Uterus (tissue), 4 donors: Measurements from ENCODE around the gene HSDL2. TPM values are rescaled to one million over a fixed set of nuclear protein-coding genes. Genes with fewer than 3 reads are reported as not detected.
A peak's percentile ranks its signal among the peaks of the same experiment; 100 is the strongest.

Experiments used
- DNase-seq, 2 donors: peaks; one replicate each; pipeline ENCODE4 v3.0.0-alpha.2; 2019 to 2020
- H3K27ac ChIP-seq, 2 donors: fragments of 200-600 bp; sonication (generic); 1 replicate in 1 of 2; 2 replicates in 1 of 2; pipeline ENCODE4 v1.5.1; 2016 to 2018
- H3K27me3 ChIP-seq, 2 donors: fragments of 200-600 bp; sonication (generic); one replicate each; pipeline ENCODE4 v1.5.1; 2018 to 2019; ENCODE audit warnings: control low read depth in 1 of 2
- H3K36me3 ChIP-seq, 2 donors: fragments of 200-600 bp; sonication (generic); one replicate each; pipeline ENCODE4 v1.5.1; 2019; ENCODE audit warnings: control low read depth in 1 of 2
- H3K4me1 ChIP-seq, 2 donors: fragments of 200-600 bp; sonication (generic); one replicate each; pipeline ENCODE4 v1.5.1; 2018 to 2019; ENCODE audit warnings: control low read depth in 1 of 2
- H3K4me3 ChIP-seq, 2 donors: fragments of 200-600 bp; sonication (generic); 1 replicate in 1 of 2; 2 replicates in 1 of 2; pipeline ENCODE4 v1.5.1; 2018 to 2019; ENCODE audit warnings: mild to moderate bottlenecking in 1 of 2
- H3K9me3 ChIP-seq, 2 donors: fragments of 200-600 bp; sonication (generic); one replicate each; pipeline ENCODE4 v1.5.1; 2019; ENCODE audit warnings: control low read depth in 1 of 2
- CTCF ChIP-seq, 4 experiments: fragments of 200-600 bp in 2 of 4; fragments of 450-650 bp in 2 of 4; sonication (generic) in 2 of 4; IDR thresholded peaks; one replicate each; pipeline ENCODE4 v1.5.1; 2016 to 2019; ENCODE audit warnings: antibody characterized with exemption in 4 of 4, mild to moderate bottlenecking in 2 of 4, moderate library complexity in 1 of 4
- POLR2A ChIP-seq, 2 donors: fragments of 450-650 bp; IDR thresholded peaks; one replicate each; pipeline ENCODE4 v1.6.1; 2016; ENCODE audit warnings: antibody characterized with exemption in 2 of 2, mild to moderate bottlenecking in 1 of 2, moderate library complexity in 1 of 2
- intact Hi-C: fragments of 100-400 bp; cut with DNase I; formaldehyde crosslinking; loops from one replicate; pipeline ENCODE4 v1.15.1; 2023; ENCODE audit warnings: low total_unique reads
- total RNA-seq, 4 donors: library from RNA; depleted of rRNA in 3 of 4; stranded (reverse); fragments of >200 nt in 3 of 4; gene quantifications; one replicate each; pipeline versions ENCODE4 v1.1.0 to v1.2.4, GENCODE V29; 2014 to 2023
- donor health status: DM: yes; HTN: yes; CAD: no.

The HSDL2 gene
- total RNA-seq, 4 donors from 2014 or later = 12.6 to 55.1 (median 39.1) TPM

DNA sequence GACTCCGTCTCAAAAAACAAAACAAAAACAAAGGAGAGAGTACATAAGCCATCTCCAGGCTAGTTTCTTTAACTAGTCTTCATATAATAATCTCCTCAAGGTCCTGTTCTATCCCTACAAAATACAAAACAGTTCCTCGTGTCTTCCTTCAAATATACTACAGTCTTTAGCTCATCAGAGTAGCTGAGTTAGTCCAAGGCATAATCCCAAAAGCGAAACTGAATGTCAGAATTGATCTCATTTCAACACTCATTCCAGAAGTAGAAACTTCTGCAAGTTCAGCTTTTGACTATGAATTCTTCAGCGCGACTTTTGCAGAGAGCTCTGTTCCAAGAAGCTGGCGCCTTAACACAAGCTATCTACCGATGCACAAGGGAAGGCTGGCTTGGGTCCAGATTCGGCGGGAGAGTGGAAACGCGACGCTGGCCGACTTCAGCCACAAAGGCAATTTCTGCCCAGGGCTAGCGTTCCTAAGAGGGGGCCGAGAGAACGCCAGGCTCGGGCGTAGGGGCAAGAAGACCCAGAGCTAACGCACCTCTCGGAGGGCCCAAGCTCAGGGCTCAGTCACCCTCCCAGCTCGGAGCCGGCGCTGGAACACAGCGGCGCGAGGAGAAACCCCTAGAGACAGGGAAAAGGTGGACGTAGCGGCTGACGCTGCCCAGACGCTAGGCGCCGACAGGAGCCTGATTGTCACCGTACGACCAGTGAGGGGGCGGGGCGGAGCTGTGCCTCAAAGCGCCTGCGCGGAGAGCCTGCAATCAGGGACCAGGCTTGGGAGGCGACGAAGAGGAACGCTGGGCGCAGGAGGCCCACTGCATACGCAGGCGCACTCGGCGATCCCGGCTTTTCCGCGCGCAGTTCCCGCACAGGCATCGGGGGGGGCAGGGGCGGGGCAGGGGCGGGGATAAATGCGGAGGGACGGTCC, 469 bp upstream of the HSDL2 start:
- Histone ChIP-seq H3K36me3 (no peaks in the 10 kb centered on the region), H3K27ac (peak overlapping the region; percentile 95 to 98), H3K27me3 (no peaks in the 10 kb centered on the region), H3K4me1 (peaks cover 4 to 10% of the 10 kb centered on the region in 2 donors), H3K9me3 (no peaks in the 10 kb centered on the region), H3K4me3 (peak overlapping the region; percentile 57 to 94)
- peak; percentile 99 to 100 for DNase-seq
- TF ChIP-seq POLR2A (IDR thresholded peaks at IDR 0.05) (peak; percentile 90 to 95), CTCF (IDR thresholded peaks at IDR 0.05) (peak in 1 of 4 experiments; percentile 11)
- intact Hi-C loops = no loop called here

- H3K27me3 ChIP-seq = no peaks in the 10 kb centered on the region
- H3K4me3 ChIP-seq = peak overlapping the region; percentile 57 to 94
- no peaks in the 10 kb centered on the region for H3K36me3 ChIP-seq
- peaks cover 4 to 10% of the 10 kb centered on the region in 2 donors for H3K4me1 ChIP-seq
- peak overlapping the region; percentile 92 to 95 for H3K27ac ChIP-seq
- TF ChIP-seq CTCF (IDR thresholded peaks at IDR 0.05) = no peak
- no peak for TF ChIP-seq POLR2A (IDR thresholded peaks at IDR 0.05)
- no peak for DNase-seq
- intact Hi-C loops = no loop called here
- no peaks in the 10 kb centered on the region for H3K9me3 ChIP-seq
Observed at GRCh38 chr9:112380825-112381221, 915 bp downstream of the HSDL2 start.

- no peaks in the 10 kb centered on the region for H3K36me3 ChIP-seq
- no peak for DNase-seq
- H3K27me3 ChIP-seq = no peaks in the 10 kb centered on the region
- H3K9me3 ChIP-seq = no peaks in the 10 kb centered on the region
- intact Hi-C loops = no loop called here
- peaks cover 4 to 10% of the 10 kb centered on the region in 2 donors for H3K4me1 ChIP-seq
- TF ChIP-seq POLR2A (IDR thresholded peaks at IDR 0.05) = no peak
- no peak for TF ChIP-seq CTCF (IDR thresholded peaks at IDR 0.05)
- no peak overlapping the region for H3K27ac ChIP-seq
- H3K4me3 ChIP-seq = no peak overlapping the region
Observed at GRCh38 chr9:112382066-112382465, 2.2 kb downstream of the HSDL2 start.

DNA sequence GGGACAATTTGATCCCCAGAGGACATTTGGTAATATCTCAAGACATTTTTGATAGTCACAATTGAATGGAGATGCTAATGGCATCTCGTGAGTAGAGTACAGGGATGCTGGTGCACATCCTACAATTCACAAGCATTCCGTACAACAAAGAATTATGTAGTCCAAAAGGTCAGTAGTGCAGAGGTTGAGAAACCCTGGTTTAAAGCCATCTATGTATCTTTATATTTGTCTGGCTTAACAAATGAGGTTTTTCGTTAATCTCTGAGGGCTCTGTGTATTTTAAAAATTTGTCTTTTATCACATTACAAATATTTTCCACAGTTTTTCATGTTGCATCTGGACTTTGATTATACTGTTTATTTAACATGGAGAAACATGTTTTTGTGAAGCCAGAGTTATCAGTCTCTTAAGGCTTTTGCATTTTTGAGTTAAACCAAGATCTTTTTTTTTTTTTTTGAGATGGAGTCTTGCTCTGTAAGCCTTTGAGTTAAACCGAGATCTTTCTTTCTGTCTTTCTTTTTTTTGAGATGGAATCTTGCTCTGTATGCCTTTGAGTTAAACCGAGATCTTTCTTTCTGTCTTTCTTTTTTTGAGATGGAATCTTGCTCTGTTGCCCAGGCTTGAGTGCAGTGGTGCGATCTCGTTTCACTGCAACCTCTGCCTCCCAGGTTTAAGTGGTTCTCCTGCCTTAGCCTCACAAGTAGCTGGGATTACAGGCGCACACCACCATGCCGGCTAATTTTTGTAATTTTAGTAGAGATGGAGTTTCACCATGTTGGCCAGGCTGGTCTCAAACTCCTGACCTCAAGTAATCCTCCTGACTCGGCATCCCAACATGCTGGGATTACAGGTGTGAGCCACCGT, 2.8 kb downstream of the HSDL2 start:
- H3K27me3 ChIP-seq = no peaks in the 10 kb centered on the region
- intact Hi-C loops = no loop called here
- no peak for DNase-seq
- no peaks in the 10 kb centered on the region for H3K36me3 ChIP-seq
- no peak for TF ChIP-seq POLR2A (IDR thresholded peaks at IDR 0.05)
- no peak for TF ChIP-seq CTCF (IDR thresholded peaks at IDR 0.05)
- no peak overlapping the region for H3K4me3 ChIP-seq
- H3K27ac ChIP-seq = no peak overlapping the region
- H3K4me1 ChIP-seq = peaks cover 4 to 10% of the 10 kb centered on the region in 2 donors
- H3K9me3 ChIP-seq = no peaks in the 10 kb centered on the region
